ENCODE data around the gene STXBP6. TPM values are rescaled to one million over a fixed set of nuclear protein-coding genes. Genes with fewer than 3 reads are reported as not detected.

Gene STXBP6
- total RNA-seq, 1 experiment from 2014 or later = 5.3 TPM

DNA sequence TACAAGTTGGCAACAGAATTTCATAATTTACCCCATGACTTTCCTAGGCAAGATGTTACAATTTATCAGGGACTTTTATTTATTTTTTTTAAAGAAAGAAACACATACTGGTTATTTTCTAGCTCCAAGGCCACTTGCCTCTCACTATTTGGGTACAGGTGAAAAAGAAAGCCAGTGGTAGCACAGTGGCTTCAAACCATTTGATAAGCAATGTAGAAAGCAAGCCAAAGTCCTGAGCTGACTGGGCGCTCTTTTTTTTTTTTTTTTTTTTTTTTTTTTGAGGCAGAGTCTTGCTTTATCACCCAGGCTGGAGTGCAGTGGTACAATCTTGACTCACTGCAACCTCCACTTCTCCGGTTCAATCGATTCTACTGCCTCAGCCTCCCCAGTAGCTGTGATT lies 73.3 kb downstream of the STXBP6 start:
- no peak overlapping the region for H3K27ac ChIP-seq (ENCODE audit: low read depth, low read length, poor library complexity, severe bottlenecking)
- intact Hi-C loops (cut with micrococcal nuclease; ENCODE audit: unreplicated experiment) = no loop called here
- H3K9me3 ChIP-seq (ENCODE audit: low read depth, low read length, poor library complexity, severe bottlenecking) = no peaks in the 10 kb centered on the region
- ChIA-PET POLR2A (ENCODE audit: low non-redundant PET) (no interaction called here), CTCF (no interaction called here)
- no peaks in the 10 kb centered on the region for H3K27me3 ChIP-seq (replicated peaks; ENCODE audit: insufficient read depth, low read depth, low read length, poor library complexity)
- H3K4me1 ChIP-seq (ENCODE audit: insufficient read depth, low read length, poor library complexity, severe bottlenecking) = no peaks in the 10 kb centered on the region
- no peak overlapping the region for H3K4me3 ChIP-seq (ENCODE audit: low read depth, low read length, poor library complexity, severe bottlenecking)
- no peak for DNase-seq (ENCODE audit: low spot score)
- TF ChIP-seq EZH2 (IDR thresholded peaks at IDR 0.05; ENCODE audit: borderline replicate concordance, low read depth, low read length, poor library complexity, severe bottlenecking) (no peak), CTCF (conservative IDR thresholded peaks at IDR 0.05; ENCODE audit: low read depth, low read length) (no peak)
- no TSS peak for BruUV-seq (replicated peaks)
- no peaks in the 10 kb centered on the region for H3K36me3 ChIP-seq (ENCODE audit: insufficient read depth, low read length, poor library complexity, severe bottlenecking)

- no peak overlapping the region for H3K27ac ChIP-seq (ENCODE audit: low read depth, low read length, poor library complexity, severe bottlenecking)
- intact Hi-C loops (cut with micrococcal nuclease; ENCODE audit: unreplicated experiment) = no loop called here
- BruUV-seq (replicated peaks) = no TSS peak
- no peaks in the 10 kb centered on the region for H3K4me1 ChIP-seq (ENCODE audit: insufficient read depth, low read length, poor library complexity, severe bottlenecking)
- no peak overlapping the region for H3K4me3 ChIP-seq (ENCODE audit: low read depth, low read length, poor library complexity, severe bottlenecking)
- no peaks in the 10 kb centered on the region for H3K27me3 ChIP-seq (replicated peaks; ENCODE audit: insufficient read depth, low read depth, low read length, poor library complexity)
- TF ChIP-seq CTCF (conservative IDR thresholded peaks at IDR 0.05; ENCODE audit: low read depth, low read length) = no peak
- TF ChIP-seq EZH2 (IDR thresholded peaks at IDR 0.05; ENCODE audit: borderline replicate concordance, low read depth, low read length, poor library complexity, severe bottlenecking) = no peak
- ChIA-PET CTCF (no interaction called here), POLR2A (ENCODE audit: low non-redundant PET) (interaction anchor here (0.6 kb wide), 1 partner anchor 47 kb away, joined by 6 read pairs; no protein-coding TSS in a partner anchor)
- no peak for DNase-seq (ENCODE audit: low spot score)
- no peaks in the 10 kb centered on the region for H3K36me3 ChIP-seq (ENCODE audit: insufficient read depth, low read length, poor library complexity, severe bottlenecking)
- H3K9me3 ChIP-seq (ENCODE audit: low read depth, low read length, poor library complexity, severe bottlenecking) = no peaks in the 10 kb centered on the region
These were observed 74.6 kb downstream of the STXBP6 start for GRCh38 chr14:24975393-24975792.

DNA sequence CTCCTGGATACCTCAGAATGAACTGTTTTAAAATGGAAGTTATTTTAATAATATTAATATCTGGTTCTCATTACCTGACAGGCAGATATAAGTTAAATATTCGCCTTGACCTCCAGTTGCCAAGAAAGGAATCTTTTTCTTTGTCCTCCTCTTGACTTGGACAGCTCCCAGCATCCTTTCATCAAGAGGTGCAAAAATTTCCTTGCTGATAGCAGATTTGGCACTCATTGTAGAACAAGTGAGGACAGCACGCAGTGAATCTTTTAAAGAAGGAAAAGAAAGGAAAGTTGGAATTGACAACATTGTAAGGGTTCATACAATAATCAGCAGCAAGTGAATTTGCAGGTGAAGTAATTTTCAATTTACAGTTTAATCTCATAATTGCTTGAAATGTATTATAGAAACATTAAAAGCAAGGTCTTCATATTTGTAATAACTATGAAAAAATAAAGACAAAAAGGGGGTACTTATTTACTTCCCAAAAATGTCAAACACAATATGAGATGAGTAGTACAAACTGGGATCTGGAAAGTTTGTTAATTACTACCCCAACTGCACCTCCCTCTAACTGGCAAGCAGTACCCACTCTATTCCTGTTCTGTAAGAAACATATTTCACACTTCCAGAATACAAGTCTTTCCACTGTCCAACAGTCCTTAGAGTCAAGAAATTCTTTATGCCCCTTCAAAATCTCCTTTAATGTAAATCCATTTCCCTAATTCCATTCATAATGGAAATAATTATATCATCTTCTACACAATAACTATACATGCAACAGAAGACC lies 75.2 kb downstream of the STXBP6 start:
- intact Hi-C loops (cut with micrococcal nuclease; ENCODE audit: unreplicated experiment) = no loop called here
- Histone ChIP-seq H3K27ac (ENCODE audit: low read depth, low read length, poor library complexity, severe bottlenecking) (no peak overlapping the region), H3K36me3 (ENCODE audit: insufficient read depth, low read length, poor library complexity, severe bottlenecking) (no peaks in the 10 kb centered on the region), H3K9me3 (ENCODE audit: low read depth, low read length, poor library complexity, severe bottlenecking) (no peaks in the 10 kb centered on the region), H3K27me3 (replicated peaks; ENCODE audit: insufficient read depth, low read depth, low read length, poor library complexity) (no peaks in the 10 kb centered on the region), H3K4me3 (ENCODE audit: low read depth, low read length, poor library complexity, severe bottlenecking) (no peak overlapping the region), H3K4me1 (ENCODE audit: insufficient read depth, low read length, poor library complexity, severe bottlenecking) (no peaks in the 10 kb centered on the region)
- CTCF ChIA-PET = no interaction called here
- POLR2A ChIA-PET (ENCODE audit: low non-redundant PET) = no interaction called here
- TF ChIP-seq EZH2 (IDR thresholded peaks at IDR 0.05; ENCODE audit: borderline replicate concordance, low read depth, low read length, poor library complexity, severe bottlenecking) (no peak), CTCF (conservative IDR thresholded peaks at IDR 0.05; ENCODE audit: low read depth, low read length) (no peak)
- no peak for DNase-seq (ENCODE audit: low spot score)
- no TSS peak for BruUV-seq (replicated peaks)
